ENCODE measurements around the gene GMPS. TPM values are rescaled to one million over a fixed set of nuclear protein-coding genes. Genes with fewer than 3 reads are reported as not detected.

The GMPS gene
- total and polyA plus RNA-seq, 2 of the 13 experiments (the other 11 are each of a cell fraction or from before 2014, with no cell fraction given) = 29.6 to 85.5 TPM

- TF ChIP-seq MLLT10 (CRISPR knock-in tag; IDR thresholded peaks at IDR 0.05) = no peak
- TF ChIP-seq PHF8 (CRISPR knock-in tag; IDR thresholded peaks at IDR 0.05) = peak; percentile 65
- TF ChIP-seq, protein P1, sequence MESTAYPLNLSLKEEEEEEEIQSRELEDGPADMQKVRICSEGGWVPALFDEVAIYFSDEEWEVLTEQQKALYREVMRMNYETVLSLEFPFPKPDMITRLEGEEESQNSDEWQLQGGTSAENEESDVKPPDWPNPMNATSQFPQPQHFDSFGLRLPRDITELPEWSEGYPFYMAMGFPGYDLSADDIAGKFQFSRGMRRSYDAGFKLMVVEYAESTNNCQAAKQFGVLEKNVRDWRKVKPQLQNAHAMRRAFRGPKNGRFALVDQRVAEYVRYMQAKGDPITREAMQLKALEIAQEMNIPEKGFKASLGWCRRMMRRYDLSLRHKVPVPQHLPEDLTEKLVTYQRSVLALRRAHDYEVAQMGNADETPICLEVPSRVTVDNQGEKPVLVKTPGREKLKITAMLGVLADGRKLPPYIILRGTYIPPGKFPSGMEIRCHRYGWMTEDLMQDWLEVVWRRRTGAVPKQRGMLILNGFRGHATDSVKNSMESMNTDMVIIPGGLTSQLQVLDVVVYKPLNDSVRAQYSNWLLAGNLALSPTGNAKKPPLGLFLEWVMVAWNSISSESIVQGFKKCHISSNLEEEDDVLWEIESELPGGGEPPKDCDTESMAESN (CRISPR knock-in tag; conservative IDR thresholded peaks at IDR 0.05) = peak; percentile 77; the same call in 1 of the 2 replicates
- TF ChIP-seq, protein P2, sequence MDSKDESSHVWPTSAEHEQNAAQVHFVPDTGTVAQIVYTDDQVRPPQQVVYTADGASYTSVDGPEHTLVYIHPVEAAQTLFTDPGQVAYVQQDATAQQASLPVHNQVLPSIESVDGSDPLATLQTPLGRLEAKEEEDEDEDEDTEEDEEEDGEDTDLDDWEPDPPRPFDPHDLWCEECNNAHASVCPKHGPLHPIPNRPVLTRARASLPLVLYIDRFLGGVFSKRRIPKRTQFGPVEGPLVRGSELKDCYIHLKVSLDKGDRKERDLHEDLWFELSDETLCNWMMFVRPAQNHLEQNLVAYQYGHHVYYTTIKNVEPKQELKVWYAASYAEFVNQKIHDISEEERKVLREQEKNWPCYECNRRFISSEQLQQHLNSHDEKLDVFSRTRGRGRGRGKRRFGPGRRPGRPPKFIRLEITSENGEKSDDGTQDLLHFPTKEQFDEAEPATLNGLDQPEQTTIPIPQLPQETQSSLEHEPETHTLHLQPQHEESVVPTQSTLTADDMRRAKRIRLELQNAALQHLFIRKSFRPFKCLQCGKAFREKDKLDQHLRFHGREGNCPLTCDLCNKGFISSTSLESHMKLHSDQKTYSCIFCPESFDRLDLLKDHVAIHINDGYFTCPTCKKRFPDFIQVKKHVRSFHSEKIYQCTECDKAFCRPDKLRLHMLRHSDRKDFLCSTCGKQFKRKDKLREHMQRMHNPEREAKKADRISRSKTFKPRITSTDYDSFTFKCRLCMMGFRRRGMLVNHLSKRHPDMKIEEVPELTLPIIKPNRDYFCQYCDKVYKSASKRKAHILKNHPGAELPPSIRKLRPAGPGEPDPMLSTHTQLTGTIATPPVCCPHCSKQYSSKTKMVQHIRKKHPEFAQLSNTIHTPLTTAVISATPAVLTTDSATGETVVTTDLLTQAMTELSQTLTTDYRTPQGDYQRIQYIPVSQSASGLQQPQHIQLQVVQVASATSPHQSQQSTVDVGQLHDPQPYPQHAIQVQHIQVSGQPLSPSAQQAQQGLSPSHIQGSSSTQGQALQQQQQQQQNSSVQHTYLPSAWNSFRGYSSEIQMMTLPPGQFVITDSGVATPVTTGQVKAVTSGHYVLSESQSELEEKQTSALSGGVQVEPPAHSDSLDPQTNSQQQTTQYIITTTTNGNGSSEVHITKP (CRISPR knock-in tag; IDR thresholded peaks at IDR 0.05; ENCODE audit: low read depth) = 0 out of 2 replicates have a peak, but pooled peaks have one; percentile 50
- TF ChIP-seq ZEB1 (IDR thresholded peaks at IDR 0.05; ENCODE audit: insufficient replicate concordance, low read depth) = no peak
- no peak for TF ChIP-seq RBM22 (optimal IDR thresholded peaks at IDR 0.05; ENCODE audit: low read length)
- TF ChIP-seq ZNF878 (CRISPR knock-in tag; IDR thresholded peaks at IDR 0.05) = no peak
- TF ChIP-seq EHMT2 (IDR thresholded peaks at IDR 0.05; ENCODE audit: borderline replicate concordance, low read depth, low read length) = no peak
- no peak for TF ChIP-seq ZBTB21 (CRISPR knock-in tag; IDR thresholded peaks at IDR 0.05)
- TF ChIP-seq THAP11 (CRISPR knock-in tag; IDR thresholded peaks at IDR 0.05) = peak; percentile 60; the same call in 1 of the 2 replicates
- no peak for TF ChIP-seq MED8 (CRISPR knock-in tag; IDR thresholded peaks at IDR 0.05; ENCODE audit: insufficient replicate concordance)
- no peak for TF ChIP-seq ZNF101 (CRISPR knock-in tag; IDR thresholded peaks at IDR 0.05; ENCODE audit: borderline replicate concordance, low read depth)
- TF ChIP-seq ZNF446 (CRISPR knock-in tag; IDR thresholded peaks at IDR 0.05) = no peak
- 0 out of 2 replicates have a peak, but pooled peaks have one; percentile 16 for TF ChIP-seq REPIN1 (CRISPR knock-in tag; IDR thresholded peaks at IDR 0.05; ENCODE audit: borderline replicate concordance, low read depth)
- TF ChIP-seq ZFP37 (CRISPR knock-in tag; IDR thresholded peaks at IDR 0.05; ENCODE audit: borderline replicate concordance) = 0 out of 2 replicates have a peak, but pooled peaks have one; percentile 13
- no peak for TF ChIP-seq U2AF1 (optimal IDR thresholded peaks at IDR 0.05; ENCODE audit: low read depth, low read length)
- no peak for TF ChIP-seq ZNF7 (CRISPR knock-in tag; IDR thresholded peaks at IDR 0.05)
- TF ChIP-seq ZFY (CRISPR knock-in tag; IDR thresholded peaks at IDR 0.05) = peak; percentile 86
- no peak; the same call in 1 of the 2 replicates for TF ChIP-seq FOXK1 (CRISPR knock-in tag; IDR thresholded peaks at IDR 0.05; ENCODE audit: borderline replicate concordance, low read depth)
- TF ChIP-seq MXD4 (CRISPR knock-in tag; IDR thresholded peaks at IDR 0.05) = peak; percentile 64; the same call in 1 of the 2 replicates
- no peak for TF ChIP-seq DMTF1 (CRISPR knock-in tag; IDR thresholded peaks at IDR 0.05)
- TF ChIP-seq MIXL1 (CRISPR knock-in tag; IDR thresholded peaks at IDR 0.05) = no peak; the same call in 1 of the 2 replicates
Observed at GRCh38 chr3:155870133-155870944, at the start of gene GMPS (continued).
